Chondrocyte (in vitro differentiated cells): Measurements from ENCODE around the gene COX15. TPM values are rescaled to one million over a fixed set of nuclear protein-coding genes. Genes with fewer than 3 reads are reported as not detected.

Experiments used
- DNase-seq: peaks from one replicate; pipeline ENCODE4 v3.0.0; 2021; ENCODE audit warnings: mixed read lengths, low spot score
- H3K27ac Mint-ChIP-seq: one replicate; pipeline ENCODE4 v1.8.0; 2021; ENCODE audit warnings: mild to moderate bottlenecking, moderate library complexity, mixed read lengths; ENCODE audit not compliant: unreplicated experiment
- H3K27me3 Mint-ChIP-seq: 2 replicates; pipeline ENCODE4 v1.8.0; 2021; ENCODE audit warnings: low read depth, mixed read lengths
- H3K36me3 Mint-ChIP-seq: 2 replicates; pipeline ENCODE4 v1.8.0; 2021; ENCODE audit warnings: low read depth, mixed read lengths
- H3K4me1 Mint-ChIP-seq: 2 replicates; pipeline ENCODE4 v1.8.0; 2021; ENCODE audit warnings: low read depth, mild to moderate bottlenecking, mixed read lengths
- H3K4me3 Mint-ChIP-seq: one replicate; pipeline ENCODE4 v1.8.0; 2021; ENCODE audit warnings: mild to moderate bottlenecking, moderate library complexity, mixed read lengths; ENCODE audit not compliant: unreplicated experiment
- H3K9me3 Mint-ChIP-seq: 2 replicates; pipeline ENCODE4 v1.8.0; 2021; ENCODE audit warnings: low read depth, mixed read lengths
- CTCF ChIP-seq: fragments of 200-600 bp; sonication (generic); IDR thresholded peaks from 2 replicates; pipeline ENCODE4 v1.5.0; 2021; ENCODE audit warnings: antibody characterized with exemption, mild to moderate bottlenecking, moderate library complexity
- total RNA-seq: library from RNA; stranded (reverse); gene quantifications from 3 replicates; pipeline ENCODE4 v1.2.1, GENCODE V29; 2021

Gene COX15
- total RNA-seq, 1 donor from 2014 or later, result 21.3 TPM

DNA sequence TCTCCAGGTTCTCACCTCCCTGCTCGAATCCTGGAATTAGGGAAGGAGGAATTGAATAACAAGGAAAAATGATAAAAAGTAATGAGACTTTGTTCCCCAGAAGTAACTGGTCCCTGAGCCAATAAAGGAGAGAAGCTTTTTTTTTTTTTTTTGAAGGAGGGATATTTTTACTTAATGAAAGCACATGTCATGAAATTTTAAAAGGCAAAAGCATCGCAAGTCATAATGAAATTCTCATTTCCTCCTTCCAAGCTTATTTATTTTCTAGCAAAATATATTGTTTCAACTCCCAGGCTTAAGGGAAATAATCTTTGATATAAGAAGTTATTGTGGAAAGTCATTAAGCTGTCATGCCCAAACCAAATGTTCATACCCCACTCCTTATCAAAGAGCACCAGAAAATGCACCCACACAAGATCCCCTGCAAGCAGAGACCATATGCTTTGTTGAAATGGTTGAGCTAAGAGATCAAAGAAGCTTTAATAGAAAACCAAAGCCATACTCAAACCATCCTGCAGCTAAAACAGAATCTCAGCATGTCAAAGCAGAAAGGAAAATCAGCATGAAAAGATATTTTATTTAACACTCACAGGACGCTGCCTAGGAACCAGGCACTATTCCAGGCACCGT lies 33.9 kb upstream of the COX15 start:
- no peak for DNase-seq
- Mint-ChIP-seq H3K9me3 (peaks cover 2% of the 10 kb centered on the region), H3K27ac (no peak overlapping the region), H3K36me3 (peaks cover 9% of the 10 kb centered on the region), H3K4me1 (peaks cover 6% of the 10 kb centered on the region), H3K27me3 (no peaks in the 10 kb centered on the region), H3K4me3 (no peak overlapping the region)
- TF ChIP-seq CTCF, result no peak

GRCh38 chr10:99761365-99761764 lies 29.4 kb upstream of the COX15 start:
- no peak overlapping the region for H3K27ac Mint-ChIP-seq
- H3K4me3 Mint-ChIP-seq, result no peak overlapping the region
- peaks cover 34% of the 10 kb centered on the region for H3K36me3 Mint-ChIP-seq
- no peaks in the 10 kb centered on the region for H3K27me3 Mint-ChIP-seq
- peaks cover 2% of the 10 kb centered on the region for H3K9me3 Mint-ChIP-seq
- DNase-seq, result no peak
- H3K4me1 Mint-ChIP-seq, result peaks cover 4% of the 10 kb centered on the region
- no peak for TF ChIP-seq CTCF

- H3K36me3 Mint-ChIP-seq, result peaks cover 39% of the 10 kb centered on the region
- H3K4me3 Mint-ChIP-seq, result no peak overlapping the region
- H3K27me3 Mint-ChIP-seq, result no peaks in the 10 kb centered on the region
- DNase-seq, result no peak
- no peak overlapping the region for H3K27ac Mint-ChIP-seq
- peaks cover 2% of the 10 kb centered on the region for H3K9me3 Mint-ChIP-seq
- no peak for TF ChIP-seq CTCF
- peaks cover 4% of the 10 kb centered on the region for H3K4me1 Mint-ChIP-seq
Measured at GRCh38 chr10:99760321-99760720, 28.4 kb upstream of the COX15 start.

GRCh38 chr10:99758211-99758891 lies 26.4 kb upstream of the COX15 start:
- Mint-ChIP-seq H3K4me1 (peaks cover 4% of the 10 kb centered on the region), H3K36me3 (peaks cover 44% of the 10 kb centered on the region), H3K9me3 (peaks cover 1% of the 10 kb centered on the region), H3K27ac (no peak overlapping the region), H3K4me3 (no peak overlapping the region), H3K27me3 (no peaks in the 10 kb centered on the region)
- no peak for TF ChIP-seq CTCF
- no peak for DNase-seq

DNA sequence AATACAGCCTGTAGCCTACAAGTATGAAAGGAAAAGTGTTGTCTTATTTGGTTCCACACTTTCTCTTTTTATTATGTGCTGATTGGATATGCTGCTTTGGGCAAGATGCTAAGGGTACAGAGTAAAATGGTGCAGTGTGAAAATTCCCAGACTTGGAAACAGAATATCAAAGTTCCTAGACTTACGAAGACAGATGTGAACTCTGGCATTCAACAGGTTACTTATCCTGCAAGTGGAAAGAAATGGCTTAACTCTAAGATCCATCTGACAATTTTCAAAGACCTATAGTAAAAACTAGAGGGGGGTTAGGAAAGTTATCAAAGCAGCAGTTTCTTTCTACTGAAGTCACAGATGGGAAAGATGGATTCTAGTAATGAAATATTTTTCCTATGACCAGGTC lies 24.2 kb upstream of the COX15 start:
- Mint-ChIP-seq H3K36me3 (peaks cover 39% of the 10 kb centered on the region), H3K27me3 (no peaks in the 10 kb centered on the region), H3K4me1 (peaks cover 2% of the 10 kb centered on the region), H3K27ac (no peak overlapping the region), H3K9me3 (no peaks in the 10 kb centered on the region), H3K4me3 (no peak overlapping the region)
- TF ChIP-seq CTCF, result no peak
- no peak for DNase-seq
